ENCODE results near the gene RBM33. TPM values are rescaled to one million over a fixed set of nuclear protein-coding genes. Genes with fewer than 3 reads are reported as not detected.

Gene RBM33
- total RNA-seq, 4 donors from 2014 or later: 62.8 to 129 (median 92.8) TPM

GRCh38 chr7:155647302-155647701 is 2.8 kb downstream of the RBM33 start:
- H3K4me1 ChIP-seq: peaks cover 5 to 52% (median 21%) of the 10 kb centered on the region in 4 donors
- H3K9me3 ChIP-seq: peaks cover 9 to 11% of the 10 kb centered on the region in 2 donors
- peaks cover 0 to 19% (median 0%) of the 10 kb centered on the region in 4 donors for H3K36me3 ChIP-seq
- 80 to 100% methylated on average over 2 to 5 of the region's 5 CpGs for WGBS, 2 donors (ENCODE audit: low coverage in 1 of 2)
- H3K27ac ChIP-seq: no peak overlapping the region
- in situ Hi-C loops (cut with MboI; ENCODE audit: low pct_ligation_motif_present in 1 of 4, low pct_unique_long_range_greater_than_20kb in 1 of 4, low sequenced_read_pairs in 3 of 4): no loop called here
- intact Hi-C loops (cut with DNase I; ENCODE audit: low total_unique reads): no loop called here
- DNase-seq: no peak
- H3K27me3 ChIP-seq: no peaks in the 10 kb centered on the region
- TF ChIP-seq POLR2AphosphoS5 (IDR thresholded peaks at IDR 0.05) (no peak), EP300 (IDR thresholded peaks at IDR 0.05; ENCODE audit: low read depth) (no peak), CTCF (IDR thresholded peaks at IDR 0.05) (no peak), POLR2A (IDR thresholded peaks at IDR 0.05) (no peak)
- H3K4me3 ChIP-seq: no peak overlapping the region

GRCh38 chr7:155647734-155648133 is 3.3 kb downstream of the RBM33 start:
- in situ Hi-C loops (cut with MboI; ENCODE audit: low pct_ligation_motif_present in 1 of 4, low pct_unique_long_range_greater_than_20kb in 1 of 4, low sequenced_read_pairs in 3 of 4): no loop called here
- Histone ChIP-seq H3K4me1 (peaks cover 5 to 55% (median 21%) of the 10 kb centered on the region in 4 donors), H3K27ac (no peak overlapping the region), H3K36me3 (peaks cover 0 to 19% (median 0%) of the 10 kb centered on the region in 4 donors), H3K4me3 (no peak overlapping the region), H3K9me3 (peaks cover 9 to 11% of the 10 kb centered on the region in 2 donors), H3K27me3 (no peaks in the 10 kb centered on the region)
- TF ChIP-seq CTCF (IDR thresholded peaks at IDR 0.05): no peak
- no peak for TF ChIP-seq EP300 (IDR thresholded peaks at IDR 0.05; ENCODE audit: low read depth)
- TF ChIP-seq POLR2AphosphoS5 (IDR thresholded peaks at IDR 0.05): no peak
- no peak for TF ChIP-seq POLR2A (IDR thresholded peaks at IDR 0.05)
- no peak for DNase-seq
- WGBS, 2 donors (ENCODE audit: low coverage in 1 of 2): 55 to 81% methylated on average over 2 of the region's 2 CpGs
- intact Hi-C loops (cut with DNase I; ENCODE audit: low total_unique reads): no loop called here

- Histone ChIP-seq H3K27me3 (no peaks in the 10 kb centered on the region), H3K27ac (no peak overlapping the region), H3K9me3 (peaks cover 9 to 11% of the 10 kb centered on the region in 2 donors), H3K4me3 (no peak overlapping the region), H3K36me3 (peaks cover 0 to 19% (median 0%) of the 10 kb centered on the region in 4 donors), H3K4me1 (peaks cover 5 to 56% (median 20%) of the 10 kb centered on the region in 4 donors)
- TF ChIP-seq EP300 (IDR thresholded peaks at IDR 0.05; ENCODE audit: low read depth) (no peak), CTCF (IDR thresholded peaks at IDR 0.05) (no peak), POLR2A (IDR thresholded peaks at IDR 0.05) (no peak), POLR2AphosphoS5 (IDR thresholded peaks at IDR 0.05) (no peak)
- DNase-seq: no peak
- WGBS, 2 donors (ENCODE audit: low coverage in 1 of 2): 82 to 87% methylated on average over 3 of the region's 3 CpGs
- in situ Hi-C loops (cut with MboI; ENCODE audit: low pct_ligation_motif_present in 1 of 4, low pct_unique_long_range_greater_than_20kb in 1 of 4, low sequenced_read_pairs in 3 of 4): no loop called here
- intact Hi-C loops (cut with DNase I; ENCODE audit: low total_unique reads): no loop called here
Measured at GRCh38 chr7:155648752-155649339, 4.4 kb downstream of the RBM33 start.

DNA sequence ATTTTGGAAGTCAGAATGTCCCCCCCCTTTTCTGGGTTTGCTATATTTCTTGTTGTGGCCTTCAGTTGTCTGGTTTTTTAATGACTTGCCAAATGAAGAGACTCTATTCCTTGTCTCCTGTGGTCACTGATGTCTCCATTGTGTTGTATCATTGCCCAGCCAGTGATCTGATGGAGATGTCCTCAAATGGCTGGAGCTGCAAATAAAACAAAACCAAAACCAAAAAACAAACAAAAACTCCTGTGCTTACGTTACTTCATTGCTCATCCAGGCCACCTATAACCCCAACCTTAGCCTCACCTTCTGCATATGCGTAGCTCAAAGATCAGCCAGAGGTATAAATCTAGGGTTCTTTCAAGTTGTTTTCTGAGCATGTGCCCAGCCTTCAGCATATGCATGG is 5.1 kb downstream of the RBM33 start:
- intact Hi-C loops (cut with DNase I; ENCODE audit: low total_unique reads) (no loop called here), in situ Hi-C loops (cut with MboI; ENCODE audit: low pct_ligation_motif_present in 1 of 4, low pct_unique_long_range_greater_than_20kb in 1 of 4, low sequenced_read_pairs in 3 of 4) (no loop called here)
- Histone ChIP-seq H3K36me3 (peaks cover 0 to 19% (median 0%) of the 10 kb centered on the region in 4 donors), H3K9me3 (peaks cover 9 to 11% of the 10 kb centered on the region in 2 donors), H3K27me3 (no peaks in the 10 kb centered on the region), H3K27ac (no peak overlapping the region), H3K4me1 (peaks cover 5 to 60% (median 20%) of the 10 kb centered on the region in 4 donors), H3K4me3 (no peak overlapping the region)
- 83 to 94% methylated on average over 1 to 2 of the region's 2 CpGs for WGBS, 2 donors (ENCODE audit: low coverage in 1 of 2)
- TF ChIP-seq EP300 (IDR thresholded peaks at IDR 0.05; ENCODE audit: low read depth) (no peak), POLR2A (IDR thresholded peaks at IDR 0.05) (no peak), POLR2AphosphoS5 (IDR thresholded peaks at IDR 0.05) (no peak), CTCF (IDR thresholded peaks at IDR 0.05) (no peak)
- no peak for DNase-seq
